ENCODE measurements around the gene RBL1. TPM values are rescaled to one million over a fixed set of nuclear protein-coding genes. Genes with fewer than 3 reads are reported as not detected.

Gene RBL1
- total RNA-seq, 1 donor from 2014 or later, result 4.9 TPM

- peaks cover 4% of the 10 kb centered on the region for H3K36me3 Mint-ChIP-seq (ENCODE audit: unreplicated experiment)
- no peak for TF ChIP-seq CTCF (IDR thresholded peaks at IDR 0.05; ENCODE audit: partially characterized antibody, unreplicated experiment)
These were observed 23.7 kb upstream of the RBL1 start for GRCh38 chr20:37119356-37120036.

GRCh38 chr20:37114012-37114411 is 18.2 kb upstream of the RBL1 start:
- Mint-ChIP-seq H3K9me3 (ENCODE audit: unreplicated experiment) (no peaks in the 10 kb centered on the region), H3K4me3 (ENCODE audit: unreplicated experiment) (no peak overlapping the region), H3K36me3 (ENCODE audit: unreplicated experiment) (no peaks in the 10 kb centered on the region), H3K4me1 (ENCODE audit: low read depth, unreplicated experiment) (no peaks in the 10 kb centered on the region), H3K27me3 (ENCODE audit: unreplicated experiment) (no peaks in the 10 kb centered on the region), H3K27ac (ENCODE audit: unreplicated experiment) (no peak overlapping the region)
- no peak for DNase-seq
- no peak for TF ChIP-seq CTCF (IDR thresholded peaks at IDR 0.05; ENCODE audit: partially characterized antibody, unreplicated experiment)

More at GRCh38 chr20:37119356-37120036, 23.7 kb upstream of the RBL1 start:
- Mint-ChIP-seq H3K9me3 (ENCODE audit: unreplicated experiment) (peaks cover 2% of the 10 kb centered on the region), H3K4me1 (ENCODE audit: low read depth, unreplicated experiment) (no peaks in the 10 kb centered on the region), H3K27me3 (ENCODE audit: unreplicated experiment) (peaks cover under 1% of the 10 kb centered on the region), H3K4me3 (ENCODE audit: unreplicated experiment) (no peak overlapping the region), H3K27ac (ENCODE audit: unreplicated experiment) (no peak overlapping the region)
- DNase-seq, result no peak

- no peak for DNase-seq
- Mint-ChIP-seq H3K27ac (ENCODE audit: unreplicated experiment) (no peak overlapping the region), H3K27me3 (ENCODE audit: unreplicated experiment) (no peaks in the 10 kb centered on the region), H3K4me1 (ENCODE audit: low read depth, unreplicated experiment) (no peaks in the 10 kb centered on the region), H3K9me3 (ENCODE audit: unreplicated experiment) (no peaks in the 10 kb centered on the region), H3K36me3 (ENCODE audit: unreplicated experiment) (no peaks in the 10 kb centered on the region), H3K4me3 (ENCODE audit: unreplicated experiment) (no peak overlapping the region)
- no peak for TF ChIP-seq CTCF (IDR thresholded peaks at IDR 0.05; ENCODE audit: partially characterized antibody, unreplicated experiment)
These were observed 16.2 kb upstream of the RBL1 start for GRCh38 chr20:37111926-37112455.

GRCh38 chr20:37108676-37109075 is 12.9 kb upstream of the RBL1 start:
- no peaks in the 10 kb centered on the region for H3K27me3 Mint-ChIP-seq (ENCODE audit: unreplicated experiment)
- H3K4me1 Mint-ChIP-seq (ENCODE audit: low read depth, unreplicated experiment), result no peaks in the 10 kb centered on the region
- no peaks in the 10 kb centered on the region for H3K36me3 Mint-ChIP-seq (ENCODE audit: unreplicated experiment)
- no peak overlapping the region for H3K4me3 Mint-ChIP-seq (ENCODE audit: unreplicated experiment)
- DNase-seq, result no peak
- no peaks in the 10 kb centered on the region for H3K9me3 Mint-ChIP-seq (ENCODE audit: unreplicated experiment)
- no peak for TF ChIP-seq CTCF (IDR thresholded peaks at IDR 0.05; ENCODE audit: partially characterized antibody, unreplicated experiment)
- no peak overlapping the region for H3K27ac Mint-ChIP-seq (ENCODE audit: unreplicated experiment)

- no peaks in the 10 kb centered on the region for H3K27me3 Mint-ChIP-seq (ENCODE audit: unreplicated experiment)
- no peak overlapping the region for H3K27ac Mint-ChIP-seq (ENCODE audit: unreplicated experiment)
- no peak for TF ChIP-seq CTCF (IDR thresholded peaks at IDR 0.05; ENCODE audit: partially characterized antibody, unreplicated experiment)
- no peaks in the 10 kb centered on the region for H3K4me1 Mint-ChIP-seq (ENCODE audit: low read depth, unreplicated experiment)
- H3K4me3 Mint-ChIP-seq (ENCODE audit: unreplicated experiment), result no peak overlapping the region
- H3K36me3 Mint-ChIP-seq (ENCODE audit: unreplicated experiment), result no peaks in the 10 kb centered on the region
- DNase-seq, result no peak
- H3K9me3 Mint-ChIP-seq (ENCODE audit: unreplicated experiment), result peaks cover 2% of the 10 kb centered on the region
These were observed 6.8 kb upstream of the RBL1 start for GRCh38 chr20:37102571-37102970.

Data from glutamatergic neuron (in vitro differentiated cells).